Measurements from ENCODE around the gene ZNF732. TPM values are rescaled to one million over a fixed set of nuclear protein-coding genes. Genes with fewer than 3 reads are reported as not detected.

The ZNF732 gene
- total and polyA plus RNA-seq, 4 donors = 0.89 TPM; not detected in 3

- H3K27ac ChIP-seq (ENCODE audit: low read depth in 1 of 2, low read length in 2 of 2) = no peak overlapping the region
- no peaks in the 10 kb centered on the region for H3K27me3 ChIP-seq (ENCODE audit: control insufficient read depth in 4 of 4, insufficient read depth in 4 of 4, low read length in 3 of 4)
- H3K9ac ChIP-seq (ENCODE audit: low read depth in 1 of 2, low read length in 2 of 2) = no peak overlapping the region
- H3K36me3 ChIP-seq (ENCODE audit: control insufficient read depth in 4 of 4, insufficient read depth in 3 of 4, low read depth in 1 of 4, low read length in 3 of 4) = no peaks in the 10 kb centered on the region
- WGBS = 98% methylated on average over 1 of the region's 1 CpG
- no peak overlapping the region for H3K4me3 ChIP-seq (ENCODE audit: low read depth in 1 of 3, low read length in 3 of 3)
- peaks cover 0 to 8% (median 4%) of the 10 kb centered on the region in 4 donors for H3K9me3 ChIP-seq (ENCODE audit: control insufficient read depth in 4 of 4, low read length in 3 of 4)
- no peak for DNase-seq (ENCODE audit: low spot score)
- H3K4me1 ChIP-seq (ENCODE audit: control insufficient read depth in 4 of 4, insufficient read depth in 4 of 4, low read length in 3 of 4) = no peaks in the 10 kb centered on the region
- TF ChIP-seq NR2F2 (IDR thresholded peaks at IDR 0.05) (no peak), MAX (IDR thresholded peaks at IDR 0.05) (no peak), HNF4A (conservative IDR thresholded peaks at IDR 0.05) (no peak), FOXA1 (IDR thresholded peaks at IDR 0.05) (no peak), TAF1 (conservative IDR thresholded peaks at IDR 0.05) (no peak), RAD21 (IDR thresholded peaks at IDR 0.05) (no peak), FOXA2 (IDR thresholded peaks at IDR 0.05) (no peak), EGR1 (IDR thresholded peaks at IDR 0.05; ENCODE audit: low read depth in 2 of 2) (no peak), YY1 (IDR thresholded peaks at IDR 0.05) (no peak), ZBTB33 (IDR thresholded peaks at IDR 0.05) (no peak), JUND (IDR thresholded peaks at IDR 0.05) (no peak), GABPA (IDR thresholded peaks at IDR 0.05 in 1 of 2, conservative IDR thresholded peaks at IDR 0.05 in 1 of 2) (no peak), HNF4G (IDR thresholded peaks at IDR 0.05) (no peak)
These were observed 81.3 kb downstream of the ZNF732 start for GRCh38 chr4:223913-224497.

Small RNA genes lying within 50 kb of the gene (small RNA-seq; reads per million reads assigned to genes)
- gene AC079140.2 (not detected), gene MIR571 (not detected)

Other genes with a start within 250 kb of the ZNF732 start
- 1 to 10 TPM; 3.7 to 6.5 TPM for gene ZNF718, start 181.0 kb downstream of the ZNF732 start, total RNA-seq
- gene ZNF718, start 181.0 kb downstream of the ZNF732 start, polyA plus RNA-seq = 1 to 10 TPM in 1 of 2 donors, under 1 TPM in 1; 0.50 to 1.1 TPM
- gene ZNF141, start 32.3 kb upstream of the ZNF732 start, total RNA-seq = 10 to 100 TPM; 12.4 to 15.4 TPM
- gene ZNF141, start 32.3 kb upstream of the ZNF732 start, polyA plus RNA-seq = 1 to 10 TPM; 2.1 to 3.1 TPM
- 10 to 100 TPM; 13.0 to 13.8 TPM for gene ZNF721, start 193.7 kb upstream of the ZNF732 start, total RNA-seq
- gene ZNF721, start 193.7 kb upstream of the ZNF732 start, polyA plus RNA-seq = 1 to 10 TPM; 5.4 to 8.4 TPM
- 10 to 100 TPM; 21.0 to 36.2 TPM for gene PIGG, start 193.7 kb upstream of the ZNF732 start, total RNA-seq
- gene PIGG, start 193.7 kb upstream of the ZNF732 start, polyA plus RNA-seq = 10 to 100 TPM; 14.3 to 20.2 TPM

Measured in liver (tissue), 10 donors.